G401 (cell line): ENCODE results near the gene SEC31A. TPM values are rescaled to one million over a fixed set of nuclear protein-coding genes. Genes with fewer than 3 reads are reported as not detected.
"Not testable (repeated sequence)": the region's sequence is repeated elsewhere in the genome, so short reads cannot be mapped to it uniquely, and the experiment has no call there.

Experiments
- DNase-seq: peaks from one replicate; pipeline ENCODE4 v3.0.0-alpha.2; 2015; ENCODE audit warnings: low spot score
- in situ Hi-C: cut with HindIII; loops from 2 replicates; pipeline ENCODE4 v1.10.0; 2016; ENCODE audit warnings: low sequenced_read_pairs, mixed read lengths
- total RNA-seq: library from RNA; depleted of rRNA; stranded (reverse); fragments of >200 nt; shearing (Covaris generic); gene quantifications from 2 replicates; pipeline ENCODE4 v1.2.3, GENCODE V29; 2014; rRNA removed

SEC31A gene, protein sequence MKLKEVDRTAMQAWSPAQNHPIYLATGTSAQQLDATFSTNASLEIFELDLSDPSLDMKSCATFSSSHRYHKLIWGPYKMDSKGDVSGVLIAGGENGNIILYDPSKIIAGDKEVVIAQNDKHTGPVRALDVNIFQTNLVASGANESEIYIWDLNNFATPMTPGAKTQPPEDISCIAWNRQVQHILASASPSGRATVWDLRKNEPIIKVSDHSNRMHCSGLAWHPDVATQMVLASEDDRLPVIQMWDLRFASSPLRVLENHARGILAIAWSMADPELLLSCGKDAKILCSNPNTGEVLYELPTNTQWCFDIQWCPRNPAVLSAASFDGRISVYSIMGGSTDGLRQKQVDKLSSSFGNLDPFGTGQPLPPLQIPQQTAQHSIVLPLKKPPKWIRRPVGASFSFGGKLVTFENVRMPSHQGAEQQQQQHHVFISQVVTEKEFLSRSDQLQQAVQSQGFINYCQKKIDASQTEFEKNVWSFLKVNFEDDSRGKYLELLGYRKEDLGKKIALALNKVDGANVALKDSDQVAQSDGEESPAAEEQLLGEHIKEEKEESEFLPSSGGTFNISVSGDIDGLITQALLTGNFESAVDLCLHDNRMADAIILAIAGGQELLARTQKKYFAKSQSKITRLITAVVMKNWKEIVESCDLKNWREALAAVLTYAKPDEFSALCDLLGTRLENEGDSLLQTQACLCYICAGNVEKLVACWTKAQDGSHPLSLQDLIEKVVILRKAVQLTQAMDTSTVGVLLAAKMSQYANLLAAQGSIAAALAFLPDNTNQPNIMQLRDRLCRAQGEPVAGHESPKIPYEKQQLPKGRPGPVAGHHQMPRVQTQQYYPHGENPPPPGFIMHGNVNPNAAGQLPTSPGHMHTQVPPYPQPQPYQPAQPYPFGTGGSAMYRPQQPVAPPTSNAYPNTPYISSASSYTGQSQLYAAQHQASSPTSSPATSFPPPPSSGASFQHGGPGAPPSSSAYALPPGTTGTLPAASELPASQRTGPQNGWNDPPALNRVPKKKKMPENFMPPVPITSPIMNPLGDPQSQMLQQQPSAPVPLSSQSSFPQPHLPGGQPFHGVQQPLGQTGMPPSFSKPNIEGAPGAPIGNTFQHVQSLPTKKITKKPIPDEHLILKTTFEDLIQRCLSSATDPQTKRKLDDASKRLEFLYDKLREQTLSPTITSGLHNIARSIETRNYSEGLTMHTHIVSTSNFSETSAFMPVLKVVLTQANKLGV
- total RNA-seq: 81.4 and 122 TPM in 2 replicates

DNA sequence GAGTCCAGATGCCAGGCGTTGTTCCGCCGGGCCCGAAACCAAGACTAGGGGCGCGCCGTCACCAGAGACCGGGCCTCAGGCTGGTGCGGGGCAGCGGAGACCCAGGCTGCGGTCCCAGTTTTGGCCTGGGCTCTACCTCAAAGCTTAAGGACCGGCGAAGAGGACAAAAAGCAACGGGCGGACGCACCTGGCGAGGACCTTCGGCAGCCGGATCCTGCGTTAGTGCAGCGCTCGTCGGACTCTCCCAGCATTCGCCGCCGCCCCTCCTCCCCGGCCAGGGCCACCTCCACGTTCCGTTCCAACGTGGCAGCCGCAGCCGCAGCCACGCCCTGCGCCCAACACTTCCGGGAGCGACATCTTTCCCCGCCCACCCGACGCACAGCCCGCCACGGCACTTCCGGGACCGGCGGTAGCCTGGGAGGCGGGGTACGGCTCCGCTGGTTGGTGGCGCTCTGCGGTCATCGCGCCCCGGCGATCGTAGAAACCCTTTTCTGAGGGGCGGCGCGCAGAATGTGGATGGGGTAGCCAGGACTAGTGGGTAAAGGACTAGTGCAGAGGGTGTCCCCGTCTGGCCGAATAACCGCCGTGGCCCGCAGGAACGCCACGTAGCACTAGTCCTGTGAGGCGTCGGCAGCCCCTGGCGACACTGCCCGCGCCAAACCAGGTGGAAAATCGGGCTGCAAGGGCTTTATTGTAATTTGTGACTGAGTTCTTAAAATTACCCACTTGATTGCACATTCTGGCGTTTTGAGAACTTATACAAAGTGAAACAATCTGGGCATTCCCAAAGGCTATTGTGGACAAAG lies at the start of gene SEC31A:
SEC31A (minus strand) TSS at position 253 of the 806 bp plus-strand sequence. CDS start 9,217 bp downstream, outside the sequence.
- in situ Hi-C loops: no loop called here
- DNase-seq: peak; percentile 95

DNA sequence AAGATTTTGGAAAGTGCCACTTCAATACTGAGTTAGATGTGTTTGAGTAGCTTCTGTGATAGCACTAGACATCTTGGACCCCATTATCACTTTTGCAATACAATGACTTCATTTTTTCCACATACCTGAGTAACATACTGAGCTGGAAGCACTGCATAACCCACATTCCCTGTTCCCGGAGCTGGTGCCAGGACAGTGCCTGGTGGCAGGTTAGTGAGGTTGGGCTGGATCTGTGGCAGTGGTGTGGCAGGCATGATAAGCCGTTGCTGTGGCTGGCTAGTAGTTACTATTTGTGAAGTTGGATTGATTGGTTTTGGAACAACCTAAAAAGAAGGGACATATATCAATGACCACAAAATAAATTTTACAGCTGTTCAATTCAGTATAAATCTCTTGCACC lies 48.5 kb upstream of the SEC31A start:
- in situ Hi-C loops: no loop called here
- no peak for DNase-seq

DNA sequence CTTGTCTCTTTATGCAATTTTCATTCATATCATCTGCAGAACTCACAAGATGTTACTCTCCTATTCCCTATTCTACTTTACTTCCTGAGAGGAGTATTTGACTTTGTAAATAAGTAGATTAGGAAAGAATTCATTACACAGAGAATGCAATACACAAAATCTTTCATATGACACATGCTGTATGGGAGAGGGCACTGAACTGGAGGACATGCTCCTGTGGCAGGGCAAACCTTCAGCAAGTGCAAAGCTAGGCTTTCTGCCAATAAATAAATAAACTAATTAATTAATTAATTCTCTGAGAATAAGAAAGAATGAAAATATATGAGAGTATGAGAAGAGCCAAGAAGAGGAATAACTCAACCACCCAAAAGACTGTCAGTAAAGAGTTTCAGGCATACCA lies 43.5 kb upstream of the SEC31A start:
- DNase-seq: no peak
- in situ Hi-C loops: no loop called here

DNA sequence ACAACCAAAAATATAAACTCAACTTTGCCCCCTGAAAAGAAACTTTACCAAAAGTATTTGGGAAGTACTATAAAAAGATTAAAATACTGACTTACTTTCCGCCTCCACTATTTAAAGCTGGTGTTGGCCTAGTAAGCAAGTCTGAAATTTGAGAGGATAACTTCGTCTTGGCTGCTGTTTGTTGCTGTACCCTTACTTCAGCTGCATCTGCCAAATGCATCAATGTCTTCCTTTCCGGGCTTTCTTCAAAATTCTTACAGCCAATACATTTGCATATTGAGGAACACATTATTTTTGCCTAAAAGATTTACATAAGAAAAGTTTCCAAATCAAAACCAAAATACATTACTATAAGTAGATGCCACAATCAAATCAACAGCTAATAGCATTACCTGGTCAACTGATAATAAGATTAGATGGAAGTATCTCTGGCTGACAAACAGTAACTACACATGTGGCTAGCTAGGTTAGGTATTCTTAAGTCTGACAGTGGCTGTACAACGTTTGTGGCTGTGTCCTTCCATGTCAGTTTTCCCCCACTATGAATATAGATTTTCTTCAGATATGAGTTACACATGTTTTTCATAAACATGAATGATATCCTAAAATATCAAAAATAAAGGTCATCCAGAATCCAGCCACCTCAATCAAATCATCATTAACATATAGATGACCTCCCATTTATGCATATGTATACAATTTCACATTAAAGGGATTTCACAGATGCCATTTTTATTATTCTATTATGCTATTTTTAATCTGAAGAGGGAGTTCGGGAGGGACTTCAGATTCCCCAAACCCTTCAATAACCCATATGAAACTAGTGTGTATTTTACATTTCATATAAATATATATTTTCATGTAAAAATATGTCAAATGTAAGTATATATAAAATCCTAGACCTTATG lies 40.1 kb upstream of the SEC31A start:
- no peak for DNase-seq
- in situ Hi-C loops: no loop called here

DNA sequence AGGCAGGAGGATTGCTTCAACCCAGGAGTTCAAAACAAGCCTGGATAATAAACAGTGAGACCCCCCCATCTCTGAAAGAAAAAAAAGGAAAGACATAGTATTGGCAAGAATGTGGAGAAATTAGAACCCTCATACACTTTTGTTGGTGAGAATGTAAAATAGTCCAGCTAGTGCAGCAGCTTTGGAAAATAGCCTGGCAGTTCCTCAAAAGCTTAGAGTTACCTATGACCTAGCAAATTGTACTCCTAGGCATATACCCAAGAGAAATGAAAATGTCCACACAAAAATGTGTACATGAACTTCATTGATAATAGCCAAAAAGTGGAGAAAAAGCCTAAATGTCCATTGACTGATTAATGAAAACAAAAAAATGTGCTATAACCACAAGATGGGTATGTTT lies 30.8 kb upstream of the SEC31A start:
- no peak for DNase-seq
- in situ Hi-C loops: no loop called here

DNA sequence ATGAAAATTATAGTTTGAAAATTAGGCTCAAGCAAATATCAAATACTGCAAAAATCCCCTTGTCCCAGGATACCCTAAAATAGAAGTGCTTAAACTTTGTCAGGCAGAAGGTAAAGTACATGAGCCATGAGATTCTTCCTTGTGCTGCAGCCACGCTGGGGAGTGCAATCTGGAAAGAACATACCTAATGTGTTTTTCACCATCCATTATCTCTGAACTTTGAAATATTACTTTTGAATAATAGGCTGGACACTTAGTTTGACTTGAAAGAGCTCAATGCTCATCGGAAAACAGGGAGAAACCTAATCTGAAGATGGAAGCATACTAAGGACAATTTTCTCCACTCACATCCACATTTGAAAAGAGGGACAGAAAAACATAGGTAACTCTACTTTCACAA lies 28.4 kb upstream of the SEC31A start:
- in situ Hi-C loops: no loop called here
- no peak for DNase-seq

DNA sequence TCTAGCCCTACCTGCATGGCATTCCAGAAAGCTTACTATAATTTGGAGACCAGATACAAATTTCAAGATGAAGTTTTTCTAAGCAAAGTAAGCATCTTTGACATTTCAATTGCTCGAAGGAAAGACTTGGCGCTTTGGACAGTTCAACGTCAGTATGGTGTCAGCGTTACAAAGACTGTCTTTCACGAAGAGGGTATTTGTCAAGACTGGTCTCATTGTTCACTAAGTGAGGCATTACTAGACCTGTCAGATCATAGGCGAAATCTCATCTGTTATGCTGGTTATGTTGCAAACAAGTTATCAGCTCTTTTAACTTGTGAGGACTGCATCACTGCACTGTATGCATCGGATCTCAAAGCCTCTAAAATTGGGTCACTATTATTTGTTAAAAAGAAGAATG lies 27.1 kb upstream of the SEC31A start:
- no peak for DNase-seq
- in situ Hi-C loops: no loop called here

DNA sequence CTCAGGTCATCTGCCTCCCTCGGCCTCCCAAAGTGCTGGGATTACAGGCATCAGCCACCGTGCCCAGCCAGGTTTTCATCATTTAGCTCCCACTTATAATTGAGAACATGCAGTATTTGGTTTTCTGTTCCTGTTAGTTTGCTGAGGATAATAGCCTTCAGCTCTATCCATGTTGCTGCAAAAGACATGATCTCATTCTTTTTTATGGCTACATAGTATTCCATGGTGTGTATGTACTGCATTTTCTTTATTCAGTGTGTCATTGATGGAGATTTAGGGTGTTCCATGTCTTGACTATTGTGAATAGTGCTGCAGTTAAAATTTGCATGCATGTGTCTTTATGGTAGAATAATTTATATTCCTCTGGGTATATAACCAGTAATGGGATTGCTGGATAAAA lies 23.0 kb upstream of the SEC31A start:
- DNase-seq, in situ Hi-C loops: not testable (repeated sequence)

DNA sequence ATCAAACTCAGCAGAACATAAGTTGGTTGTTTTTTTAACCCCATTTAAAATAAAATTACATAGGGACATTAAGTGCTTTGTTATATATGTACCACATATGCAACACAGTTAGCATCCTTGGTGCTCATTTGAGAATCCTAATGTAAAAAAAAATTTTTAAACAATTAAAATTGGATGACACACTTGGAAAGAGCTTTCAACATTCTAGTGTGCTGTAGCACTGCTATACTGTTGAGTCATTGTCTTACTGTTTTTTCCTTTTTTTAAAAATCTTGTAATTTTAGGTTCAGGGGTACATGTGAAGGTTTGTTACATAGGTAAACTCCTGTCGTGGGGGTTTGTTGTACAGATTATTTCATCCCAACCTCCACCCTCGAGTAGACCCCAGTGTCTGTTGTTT lies 22.4 kb upstream of the SEC31A start:
- in situ Hi-C loops: no loop called here
- DNase-seq: no peak

DNA sequence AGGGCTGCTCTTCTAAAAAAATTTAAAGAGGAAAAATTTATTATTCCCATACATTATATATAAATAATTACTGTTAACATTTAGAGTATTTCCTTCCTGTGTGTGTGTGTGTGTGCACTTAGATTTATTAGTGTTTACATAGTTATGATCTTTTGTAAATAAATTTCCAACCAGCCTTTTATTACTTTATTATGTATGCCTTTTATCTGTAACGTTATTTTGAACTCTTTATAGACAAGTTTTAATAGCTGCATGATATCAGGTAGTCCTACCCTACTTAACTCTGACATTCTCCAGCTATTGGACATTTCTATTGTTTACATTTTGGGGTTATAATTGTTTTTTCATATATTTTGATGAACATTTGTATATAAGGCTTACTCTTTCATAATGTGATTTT lies 18.4 kb upstream of the SEC31A start:
- no peak for DNase-seq
- in situ Hi-C loops: no loop called here

DNA sequence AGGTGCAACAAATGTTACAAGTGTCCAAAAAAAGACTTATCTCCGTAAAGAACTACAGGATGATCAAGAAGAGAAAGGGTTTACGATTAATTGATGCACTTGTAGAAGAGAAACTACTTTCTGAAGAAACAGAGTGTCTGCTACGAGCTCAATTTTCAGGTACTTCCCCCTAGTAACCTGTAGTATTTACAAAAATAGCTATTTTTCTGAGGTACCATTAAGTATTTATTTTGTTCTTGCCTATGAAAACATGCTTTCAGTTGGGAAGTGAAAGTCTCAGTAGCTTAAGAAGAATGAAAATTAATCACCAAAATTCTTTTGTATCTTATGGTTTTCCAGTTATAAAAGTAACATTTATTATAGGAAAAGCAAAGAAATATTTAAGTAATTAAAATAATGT lies 15.5 kb upstream of the SEC31A start:
- in situ Hi-C loops: no loop called here

DNA sequence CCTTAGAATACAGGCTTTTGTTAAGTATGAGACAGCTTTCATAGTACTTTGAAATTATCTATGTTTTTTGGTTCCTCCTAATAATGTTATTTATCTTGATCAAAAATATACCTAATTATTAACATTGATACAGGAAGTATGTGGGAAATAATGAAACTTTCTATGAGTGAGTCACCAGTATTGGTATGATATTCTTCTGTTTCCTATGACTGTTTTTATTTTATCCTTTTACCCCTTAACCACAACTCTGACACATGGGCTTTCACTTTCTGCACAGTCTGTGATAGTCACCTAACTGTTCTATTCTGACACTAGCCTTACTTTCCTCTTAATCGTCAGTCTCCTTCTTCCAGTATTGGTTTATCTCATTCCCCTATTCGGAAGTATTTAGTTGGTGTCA lies 14.3 kb upstream of the SEC31A start:
- in situ Hi-C loops: no loop called here

More for the DNA sequence above, 15.5 kb upstream of the SEC31A start:
- no peak for DNase-seq

DNA sequence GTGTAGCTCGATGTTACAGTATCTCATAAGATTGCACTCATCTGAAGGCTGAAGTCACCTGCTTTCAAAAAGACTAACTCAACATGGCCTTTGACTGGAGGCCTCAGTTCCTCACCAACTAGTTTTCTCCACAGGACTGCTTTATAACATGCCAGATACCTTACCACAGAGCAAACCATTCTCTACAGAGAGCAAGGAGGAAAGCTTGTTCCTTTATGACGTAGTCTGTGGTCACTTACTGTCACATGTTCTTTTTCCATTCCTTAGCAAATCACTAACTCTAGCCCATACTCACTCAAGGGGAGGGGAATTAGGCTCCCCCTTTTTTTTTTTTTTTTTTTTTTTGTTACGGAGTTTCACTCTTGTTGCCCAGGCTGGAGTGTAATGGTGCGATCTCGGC lies 12.8 kb upstream of the SEC31A start:
- in situ Hi-C loops: no loop called here
- no peak for DNase-seq

More for the DNA sequence above, 14.3 kb upstream of the SEC31A start:
- DNase-seq: no peak

DNA sequence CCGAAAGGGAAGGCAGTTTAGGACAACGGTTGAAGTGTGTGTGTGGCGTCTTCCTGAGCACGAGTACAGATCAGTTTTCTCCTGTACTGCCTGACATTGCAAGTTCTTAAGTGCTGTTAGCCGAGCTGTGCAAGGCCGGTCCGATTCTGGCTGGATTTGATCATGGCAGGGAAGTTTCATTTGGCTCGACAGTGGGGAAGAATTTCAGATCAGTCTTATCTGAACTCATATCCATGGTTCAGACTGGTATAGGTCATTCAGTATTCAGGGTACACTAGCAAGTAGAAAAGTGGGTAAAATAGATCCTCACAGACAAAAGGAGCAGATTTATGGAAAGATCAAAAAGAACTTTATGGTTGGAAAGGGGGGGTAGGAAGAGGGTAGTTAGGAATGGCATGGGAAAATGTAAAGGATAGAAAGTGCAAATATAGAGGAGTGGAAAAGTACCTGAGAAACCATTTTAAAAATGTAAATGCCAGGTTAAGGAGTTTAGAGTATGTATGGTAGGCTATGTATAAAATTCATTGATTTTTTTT lies 10.3 kb upstream of the SEC31A start:
- in situ Hi-C loops: no loop called here
- no peak for DNase-seq

DNA sequence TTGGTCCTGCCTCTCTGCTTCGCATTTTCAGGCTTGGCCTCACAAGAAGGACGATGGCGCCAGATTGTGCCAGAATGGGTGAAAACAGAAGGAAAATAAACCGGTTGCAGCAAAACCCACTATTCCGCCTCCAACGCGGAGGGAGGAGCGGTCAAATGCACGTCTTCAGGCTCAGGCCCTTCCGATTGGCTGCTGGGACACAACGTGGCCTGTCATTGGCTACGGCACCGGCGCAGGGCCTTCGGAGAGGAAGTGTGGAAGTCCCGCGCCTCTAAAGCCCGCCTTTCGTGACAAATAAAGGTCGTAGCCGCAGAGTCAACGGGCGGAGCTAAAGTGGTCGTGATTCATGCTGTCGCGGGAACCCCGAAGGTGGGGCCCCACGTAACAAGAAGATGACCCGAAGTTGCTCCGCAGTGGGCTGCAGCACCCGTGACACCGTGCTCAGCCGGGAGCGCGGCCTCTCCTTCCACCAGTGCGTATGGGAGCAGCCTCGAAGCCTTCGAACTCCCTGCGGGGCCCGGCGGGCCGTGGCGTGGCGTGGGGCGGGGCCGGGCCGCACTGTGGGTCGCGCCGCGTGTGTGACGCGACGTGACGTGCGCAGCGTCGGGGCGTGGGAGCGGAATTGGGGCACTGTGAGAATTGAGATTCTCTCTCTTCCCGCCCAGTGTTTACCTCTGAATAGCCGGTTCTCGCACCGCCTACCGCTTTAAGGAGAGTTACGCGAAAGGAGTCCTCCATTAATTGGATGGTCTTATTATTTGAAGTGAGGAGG lies 9.6 kb upstream of the SEC31A start, which contains the start of gene THAP9:
THAP9 (plus strand) TSS at position 325 of the 772 bp plus-strand sequence; CDS start at position 393, 68 bp downstream.
- peak; percentile 100 for DNase-seq
- in situ Hi-C loops: no loop called here

DNA sequence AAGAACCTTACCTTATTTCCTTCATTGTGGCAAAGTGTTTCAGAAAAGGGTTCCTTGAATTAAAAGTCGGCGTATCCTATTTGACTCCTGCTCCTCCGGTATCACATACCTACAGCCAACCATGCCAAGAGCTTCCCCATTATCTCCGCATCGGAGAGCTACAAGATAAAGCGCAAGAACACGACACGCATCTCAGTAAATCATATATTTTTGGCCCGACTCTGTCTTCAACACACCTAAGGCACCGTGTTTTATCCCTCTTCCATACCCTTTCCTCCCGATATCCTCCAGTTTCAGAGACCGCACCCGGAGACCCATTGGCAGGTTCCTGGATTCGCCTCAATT lies 9.1 kb upstream of the SEC31A start:
- DNase-seq: no peak
- in situ Hi-C loops: no loop called here
